Caco-2 (cell line): ENCODE results near the gene PIEZO1. TPM values are rescaled to one million over a fixed set of nuclear protein-coding genes. Genes with fewer than 3 reads are reported as not detected.

Source experiments
- BruUV-seq: library from RNA; stranded (reverse); fragments of 400-500 nt; replicated peaks from 2 replicates; lab custom pipeline; 2021; lab: Mats Ljungman, UMichigan
- CTCF ChIA-PET: fragments of 300-600 bp; sonication (Branson Sonifier 250); formaldehyde crosslinking; loops from one replicate; lab custom pipeline; 2022; ENCODE audit warnings: antibody characterized with exemption; lab: Charles Lee
- POLR2A ChIA-PET: fragments of 300-600 bp; sonication (Branson Sonifier 250); formaldehyde crosslinking; loops from one replicate; lab custom pipeline; 2022; ENCODE audit warnings: antibody characterized with exemption; lab: Charles Lee
- DNase-seq, 2 experiments: peaks; one replicate each; pipeline versions ENCODE4 v3.0.0 to v3.0.0-alpha.2; 2020 to 2022
- H3K27me3 ChIP-seq: replicated peaks from 2 replicates; pipeline ENCODE4 v1.6.0; 2011; ENCODE audit warnings: low read length; ENCODE audit not compliant: control insufficient read depth, insufficient read depth
- H3K36me3 ChIP-seq: 2 replicates; pipeline ENCODE4 v1.5.1; 2011; ENCODE audit warnings: low read length; ENCODE audit not compliant: control insufficient read depth, insufficient read depth
- H3K4me1 ChIP-seq: fragments of 250-450 bp; sonication (Bioruptor Pico); 2 replicates; pipeline ENCODE4 v1.5.1; 2020; ENCODE audit warnings: mild to moderate bottlenecking
- H3K4me3 ChIP-seq: 2 replicates; pipeline ENCODE4 v1.5.1; 2011; ENCODE audit warnings: low read depth, mild to moderate bottlenecking, control low read depth, low read length
- H3K9me3 ChIP-seq: fragments of 250-450 bp; sonication (Bioruptor Pico); 2 replicates; pipeline ENCODE4 v1.5.1; 2020; ENCODE audit warnings: mild to moderate bottlenecking, moderate library complexity
- H3K27ac Mint-ChIP-seq: one replicate; pipeline ENCODE4 v1.8.0; 2022; ENCODE audit warnings: mixed read lengths; ENCODE audit not compliant: unreplicated experiment
- H3K27me3 Mint-ChIP-seq: one replicate; pipeline ENCODE4 v1.8.0; 2022; ENCODE audit warnings: mixed read lengths; ENCODE audit not compliant: insufficient read depth, unreplicated experiment
- H3K36me3 Mint-ChIP-seq: one replicate; pipeline ENCODE4 v1.8.0; 2022; ENCODE audit warnings: mild to moderate bottlenecking, mixed read lengths; ENCODE audit not compliant: insufficient read depth, unreplicated experiment
- H3K4me1 Mint-ChIP-seq: one replicate; pipeline ENCODE4 v1.8.0; 2022; ENCODE audit warnings: low read depth, mixed read lengths; ENCODE audit not compliant: unreplicated experiment
- H3K4me3 Mint-ChIP-seq: one replicate; pipeline ENCODE4 v1.8.0; 2022; ENCODE audit warnings: mild to moderate bottlenecking, moderate library complexity, mixed read lengths; ENCODE audit not compliant: unreplicated experiment
- H3K9me3 Mint-ChIP-seq: one replicate; pipeline ENCODE4 v1.8.0; 2022; ENCODE audit warnings: mixed read lengths; ENCODE audit not compliant: unreplicated experiment
- CTCF ChIP-seq, 2 experiments: fragments of 200-600 bp in 1 of 2; IDR thresholded peaks; 1 replicate in 1 of 2; 2 replicates in 1 of 2; pipeline versions ENCODE4 v1.5.1 to v1.8.0; 2011 to 2022; ENCODE audit warnings: antibody characterized with exemption in 1 of 2, control low read depth in 1 of 2, inconsistent platforms in 1 of 2, low read depth in 1 of 2, low read length in 1 of 2, mild to moderate bottlenecking in 1 of 2, moderate library complexity in 1 of 2; ENCODE audit not compliant: insufficient read depth in 1 of 2, severe bottlenecking in 1 of 2, unreplicated experiment in 1 of 2
- intact Hi-C: fragments of 100-400 bp; cut with micrococcal nuclease; formaldehyde crosslinking; loops from one replicate; pipeline ENCODE4 v1.10.0; 2022; ENCODE audit not compliant: unreplicated experiment
- total RNA-seq: library from RNA; stranded (reverse); gene quantifications from 2 replicates; pipeline ENCODE4 v1.2.3, GENCODE V29; 2022

Gene PIEZO1
- total RNA-seq, 1 experiment from 2014 or later, result 248 TPM

DNA sequence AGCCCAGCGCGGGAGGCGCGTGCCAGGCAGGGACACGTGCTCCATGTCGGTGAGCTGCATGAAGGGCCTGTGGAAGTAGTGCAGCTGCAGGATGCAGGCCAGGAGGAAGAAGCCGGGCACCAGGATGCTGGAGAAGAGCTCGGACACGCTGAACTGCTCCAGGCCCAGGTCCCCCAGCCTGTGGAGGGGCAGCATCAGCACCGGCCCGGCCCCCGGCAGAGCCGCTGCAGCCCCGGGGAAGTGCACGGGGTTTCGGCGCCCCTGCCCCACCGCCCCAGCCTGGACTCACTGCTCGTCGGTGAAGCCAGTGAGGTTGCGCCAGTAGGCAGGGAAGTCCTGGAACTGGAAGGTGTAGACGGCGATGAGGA, 50.7 kb downstream of the PIEZO1 start:
- Mint-ChIP-seq H3K4me3 (no peak overlapping the region), H3K27me3 (no peaks in the 10 kb centered on the region), H3K36me3 (peaks cover 49% of the 10 kb centered on the region), H3K9me3 (no peaks in the 10 kb centered on the region), H3K27ac (no peak overlapping the region), H3K4me1 (no peaks in the 10 kb centered on the region)
- DNase-seq, result no peak
- Histone ChIP-seq H3K36me3 (peaks cover 3% of the 10 kb centered on the region; the same call in 1 of the 2 replicates), H3K9me3 (no peaks in the 10 kb centered on the region), H3K27me3 (no peaks in the 10 kb centered on the region), H3K4me3 (no peak overlapping the region), H3K4me1 (no peaks in the 10 kb centered on the region)
- intact Hi-C loops, result no loop called here
- BruUV-seq, result TSS peak; percentile 28
- ChIA-PET POLR2A (no interaction called here), CTCF (interaction anchor here (0.7 kb wide), 1 partner anchor 46 kb away, joined by 3 read pairs; no protein-coding TSS in a partner anchor)
- TF ChIP-seq CTCF (IDR thresholded peaks at IDR 0.05; ENCODE audit: insufficient read depth in 1 of 2, low read depth in 1 of 2, low read length in 1 of 2, severe bottlenecking in 1 of 2, unreplicated experiment in 1 of 2), result no peak

DNA sequence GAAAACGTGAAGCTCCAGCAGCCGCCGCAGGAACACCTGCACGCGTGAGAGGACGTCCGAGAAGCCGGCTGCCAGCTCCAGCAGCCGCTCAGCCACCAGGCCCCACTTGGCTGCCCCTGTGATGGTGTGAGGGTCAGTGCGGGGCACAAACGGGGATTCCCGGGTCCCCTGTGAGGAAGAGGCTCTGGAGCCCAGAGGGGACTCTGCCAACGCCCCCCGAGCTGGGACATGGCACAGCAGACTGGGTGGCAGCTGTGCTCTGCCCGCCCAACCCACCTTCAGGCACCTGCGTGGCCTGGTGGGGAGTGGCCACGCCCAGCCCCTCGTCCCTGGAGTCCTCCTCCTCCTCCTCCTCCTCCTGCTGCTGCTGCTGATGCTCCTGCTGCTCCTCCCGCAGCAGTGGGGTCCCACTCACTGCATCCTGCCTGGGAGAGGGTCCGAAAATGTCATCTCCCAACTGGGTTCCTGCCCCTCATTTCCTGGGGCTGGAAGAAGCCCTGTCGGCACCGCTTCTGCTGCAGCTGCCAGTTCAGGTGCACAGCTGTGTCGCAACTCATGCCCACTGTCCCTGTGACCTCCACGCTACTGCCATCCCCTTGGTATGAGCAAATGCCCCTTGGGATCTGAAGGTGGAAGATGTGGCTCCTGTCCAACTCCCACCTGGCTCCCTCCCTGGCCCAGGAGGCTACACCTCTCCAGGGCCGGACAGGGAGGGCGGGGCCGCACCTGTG, 51.2 kb downstream of the PIEZO1 start:
- no peak overlapping the region for H3K4me3 Mint-ChIP-seq
- BruUV-seq, result no TSS peak
- H3K4me1 Mint-ChIP-seq, result no peaks in the 10 kb centered on the region
- no peaks in the 10 kb centered on the region for H3K27me3 Mint-ChIP-seq
- Histone ChIP-seq H3K9me3 (no peaks in the 10 kb centered on the region), H3K4me1 (no peaks in the 10 kb centered on the region), H3K4me3 (no peak overlapping the region), H3K27me3 (no peaks in the 10 kb centered on the region), H3K36me3 (peaks cover 3% of the 10 kb centered on the region; the same call in 1 of the 2 replicates)
- no peak for TF ChIP-seq CTCF (IDR thresholded peaks at IDR 0.05; ENCODE audit: insufficient read depth in 1 of 2, low read depth in 1 of 2, low read length in 1 of 2, severe bottlenecking in 1 of 2, unreplicated experiment in 1 of 2)
- DNase-seq, result no peak
- no peak overlapping the region for H3K27ac Mint-ChIP-seq
- H3K9me3 Mint-ChIP-seq, result no peaks in the 10 kb centered on the region
- POLR2A ChIA-PET, result no interaction called here
- CTCF ChIA-PET, result interaction anchor here (0.7 kb wide), 1 partner anchor 47 kb away, joined by 3 read pairs; no protein-coding TSS in a partner anchor
- H3K36me3 Mint-ChIP-seq, result peaks cover 46% of the 10 kb centered on the region
- intact Hi-C loops, result no loop called here

- BruUV-seq, result no TSS peak
- no peaks in the 10 kb centered on the region for H3K4me1 Mint-ChIP-seq
- no peak overlapping the region for H3K27ac Mint-ChIP-seq
- no peak overlapping the region for H3K4me3 Mint-ChIP-seq
- no peak for DNase-seq
- CTCF ChIA-PET, result no interaction called here
- intact Hi-C loops, result no loop called here
- H3K9me3 Mint-ChIP-seq, result no peaks in the 10 kb centered on the region
- Histone ChIP-seq H3K4me3 (no peak overlapping the region), H3K36me3 (peaks cover 3% of the 10 kb centered on the region; the same call in 1 of the 2 replicates), H3K4me1 (no peaks in the 10 kb centered on the region), H3K9me3 (no peaks in the 10 kb centered on the region), H3K27me3 (no peaks in the 10 kb centered on the region)
- POLR2A ChIA-PET, result no interaction called here
- no peaks in the 10 kb centered on the region for H3K27me3 Mint-ChIP-seq
- no peak for TF ChIP-seq CTCF (IDR thresholded peaks at IDR 0.05; ENCODE audit: insufficient read depth in 1 of 2, low read depth in 1 of 2, low read length in 1 of 2, severe bottlenecking in 1 of 2, unreplicated experiment in 1 of 2)
- peaks cover 43% of the 10 kb centered on the region for H3K36me3 Mint-ChIP-seq
Observed at GRCh38 chr16:88732961-88733294, 52.1 kb downstream of the PIEZO1 start.
